ENCODE results near the gene AMER3.

AMER3 gene

DNA sequence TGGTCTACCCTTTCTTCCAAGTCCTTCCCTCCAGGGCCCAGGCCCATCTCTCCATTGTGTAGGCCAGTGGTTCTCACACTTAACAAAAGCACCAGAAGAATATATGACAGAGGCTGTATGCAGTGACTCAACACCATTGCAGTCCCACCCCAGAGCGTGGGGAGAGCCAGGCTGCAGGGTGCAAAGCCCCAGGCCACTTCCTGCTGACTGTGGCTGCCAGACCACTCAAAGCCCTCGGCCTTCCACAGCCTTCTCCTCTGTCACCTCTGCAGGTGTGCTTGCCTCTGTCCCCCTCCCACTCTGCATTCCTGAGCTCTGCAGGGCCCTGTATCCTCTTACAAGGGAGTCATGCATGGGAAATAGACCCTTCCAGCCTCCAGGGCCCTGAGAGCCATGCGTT lies 41.0 kb downstream of the AMER3 start:
- no peak for DNase-seq (ENCODE audit: low read depth)
- H3K4me3 ChIP-seq (ENCODE audit: low read depth, low read length), result no peak overlapping the region
- TF ChIP-seq, protein P1, sequence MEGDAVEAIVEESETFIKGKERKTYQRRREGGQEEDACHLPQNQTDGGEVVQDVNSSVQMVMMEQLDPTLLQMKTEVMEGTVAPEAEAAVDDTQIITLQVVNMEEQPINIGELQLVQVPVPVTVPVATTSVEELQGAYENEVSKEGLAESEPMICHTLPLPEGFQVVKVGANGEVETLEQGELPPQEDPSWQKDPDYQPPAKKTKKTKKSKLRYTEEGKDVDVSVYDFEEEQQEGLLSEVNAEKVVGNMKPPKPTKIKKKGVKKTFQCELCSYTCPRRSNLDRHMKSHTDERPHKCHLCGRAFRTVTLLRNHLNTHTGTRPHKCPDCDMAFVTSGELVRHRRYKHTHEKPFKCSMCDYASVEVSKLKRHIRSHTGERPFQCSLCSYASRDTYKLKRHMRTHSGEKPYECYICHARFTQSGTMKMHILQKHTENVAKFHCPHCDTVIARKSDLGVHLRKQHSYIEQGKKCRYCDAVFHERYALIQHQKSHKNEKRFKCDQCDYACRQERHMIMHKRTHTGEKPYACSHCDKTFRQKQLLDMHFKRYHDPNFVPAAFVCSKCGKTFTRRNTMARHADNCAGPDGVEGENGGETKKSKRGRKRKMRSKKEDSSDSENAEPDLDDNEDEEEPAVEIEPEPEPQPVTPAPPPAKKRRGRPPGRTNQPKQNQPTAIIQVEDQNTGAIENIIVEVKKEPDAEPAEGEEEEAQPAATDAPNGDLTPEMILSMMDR (IDR thresholded peaks at IDR 0.05; ENCODE audit: control insufficient read depth, extremely low read depth, insufficient read depth), result no peak

GRCh38 chr2:130797493-130798435 lies 42.4 kb downstream of the AMER3 start:
- DNase-seq (ENCODE audit: low read depth), result peak; percentile 27
- TF ChIP-seq, protein P1 (IDR thresholded peaks at IDR 0.05; ENCODE audit: control insufficient read depth, extremely low read depth, insufficient read depth), result peak; percentile 97
- peak overlapping the region; percentile 67 for H3K4me3 ChIP-seq (ENCODE audit: low read depth, low read length)

DNA sequence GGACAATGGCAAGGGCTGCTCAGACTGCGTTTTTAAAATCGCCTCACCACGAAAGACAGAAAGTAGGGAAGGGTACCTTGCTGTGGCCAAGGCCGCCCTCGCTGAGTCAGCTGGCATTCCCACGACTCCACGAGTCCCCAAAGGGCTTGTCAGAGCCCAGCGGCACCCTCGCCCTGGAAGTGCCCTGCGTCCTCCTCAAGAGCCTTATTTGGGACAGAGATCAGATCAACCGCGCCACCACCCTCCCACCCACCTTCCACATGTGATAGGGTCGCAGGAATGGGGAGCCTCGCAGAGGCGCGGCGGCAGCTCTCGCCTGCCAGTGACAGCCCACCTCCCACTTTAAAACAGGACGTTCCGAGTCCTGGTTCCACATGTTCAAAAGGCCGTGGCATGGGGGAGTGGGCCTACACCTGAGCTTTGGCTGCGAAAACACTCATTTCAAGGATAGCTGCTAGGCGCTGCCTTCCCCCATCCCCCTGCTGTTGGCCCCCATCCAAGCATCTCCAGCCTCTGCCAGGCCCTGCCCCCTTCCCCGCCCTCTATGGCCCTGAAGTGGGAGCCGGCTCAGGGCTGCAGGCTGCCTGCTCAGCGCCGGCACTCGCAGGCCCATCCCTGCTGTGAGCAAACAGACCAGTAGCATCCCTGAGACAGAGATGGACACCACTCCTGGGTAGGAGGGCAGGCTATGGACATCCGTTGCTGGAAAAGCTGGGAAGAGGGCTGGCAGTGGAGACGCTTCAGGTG lies 43.3 kb downstream of the AMER3 start:
- DNase-seq (ENCODE audit: low read depth), result no peak
- peak overlapping the region; percentile 67 for H3K4me3 ChIP-seq (ENCODE audit: low read depth, low read length)
- TF ChIP-seq, protein P1 (IDR thresholded peaks at IDR 0.05; ENCODE audit: control insufficient read depth, extremely low read depth, insufficient read depth), result no peak

DNA sequence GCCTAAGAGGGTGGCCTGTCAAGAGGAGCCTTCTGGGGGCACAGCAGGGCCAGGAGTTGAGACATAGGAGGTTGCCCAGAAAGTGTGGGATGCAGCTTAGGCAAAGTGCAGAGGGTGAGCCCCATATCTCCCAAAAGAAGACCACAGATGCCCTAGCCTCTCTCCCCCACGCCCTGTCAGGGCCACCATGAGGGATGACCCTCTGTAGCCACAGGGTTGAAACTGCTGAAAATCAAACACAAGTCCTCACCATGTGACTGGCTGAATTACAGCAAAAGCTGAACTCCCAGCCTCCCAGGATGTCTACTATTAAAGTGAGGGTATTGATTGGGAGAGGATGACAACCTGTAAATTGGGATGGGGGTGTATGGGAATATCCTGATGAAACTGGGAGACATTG lies 44.0 kb downstream of the AMER3 start:
- TF ChIP-seq, protein P1 (IDR thresholded peaks at IDR 0.05; ENCODE audit: control insufficient read depth, extremely low read depth, insufficient read depth), result no peak
- no peak overlapping the region for H3K4me3 ChIP-seq (ENCODE audit: low read depth, low read length)
- no peak for DNase-seq (ENCODE audit: low read depth)

GRCh38 chr2:130805613-130806012 lies 50.3 kb downstream of the AMER3 start:
- no peak for DNase-seq (ENCODE audit: low read depth)
- H3K4me3 ChIP-seq (ENCODE audit: low read depth, low read length), result no peak overlapping the region
- TF ChIP-seq, protein P1 (IDR thresholded peaks at IDR 0.05; ENCODE audit: control insufficient read depth, extremely low read depth, insufficient read depth), result no peak

- TF ChIP-seq, protein P1 (IDR thresholded peaks at IDR 0.05; ENCODE audit: control insufficient read depth, extremely low read depth, insufficient read depth), result no peak
- DNase-seq (ENCODE audit: low read depth), result no peak
- H3K4me3 ChIP-seq (ENCODE audit: low read depth, low read length), result no peak overlapping the region
Observed at GRCh38 chr2:130806370-130806769, 51.0 kb downstream of the AMER3 start.
